GM19467 (cell line): ENCODE measurements around the gene RASAL1.
"Not testable (repeated sequence)": the region's sequence is repeated elsewhere in the genome, so short reads cannot be mapped to it uniquely, and the experiment has no call there.

Experiments used
- ATAC-seq: cut with Tn5 transposase; IDR thresholded peaks from one replicate; pipeline ENCODE4 v1.9.1; 2021; ENCODE audit warnings: mild to moderate bottlenecking, moderate library complexity; ENCODE audit not compliant: unreplicated experiment

The RASAL1 gene

GRCh38 chr12:113142173-113142885, 6.8 kb upstream of the RASAL1 start:
- no peak for ATAC-seq

DNA sequence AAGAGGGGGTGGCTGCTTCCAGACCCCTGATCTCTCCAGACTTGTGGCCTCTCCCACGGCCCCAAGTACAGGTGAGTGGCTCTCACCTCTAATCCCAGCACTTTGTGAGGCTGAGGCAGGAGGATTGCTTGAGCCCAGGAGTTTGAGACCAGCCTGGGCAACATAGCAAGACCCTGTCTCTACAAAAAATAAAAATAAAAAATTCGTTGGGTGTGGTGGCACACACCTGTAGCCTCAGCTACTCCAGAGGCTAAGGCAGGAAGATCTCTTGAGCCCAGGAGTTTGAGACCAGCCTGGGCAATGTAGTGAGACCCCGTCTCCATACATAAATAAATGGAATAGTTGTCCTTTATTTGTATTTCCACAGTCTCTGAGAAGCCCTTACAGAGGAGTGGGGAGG, 6.2 kb upstream of the RASAL1 start:
- not testable (repeated sequence) for ATAC-seq

DNA sequence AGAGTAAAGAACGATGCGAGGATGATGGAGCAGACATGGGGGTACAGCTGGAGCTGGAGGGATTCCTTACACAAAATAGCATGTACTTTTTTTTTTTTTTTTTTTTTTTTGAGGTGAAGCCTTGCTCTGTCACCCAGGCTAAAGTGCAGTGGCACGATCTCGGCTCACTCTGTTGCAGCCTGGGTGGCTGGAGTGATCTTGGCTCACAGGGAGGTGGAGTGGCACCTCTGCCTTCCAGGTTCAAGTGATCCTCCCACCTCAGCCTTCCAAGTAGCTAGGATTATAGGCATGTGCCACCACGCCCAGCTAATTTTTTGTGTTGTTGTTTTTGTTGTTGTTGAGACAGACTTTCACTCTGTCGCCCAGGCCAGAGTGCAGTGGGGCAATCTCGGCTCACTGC, 5.1 kb upstream of the RASAL1 start:
- no peak for ATAC-seq

DNA sequence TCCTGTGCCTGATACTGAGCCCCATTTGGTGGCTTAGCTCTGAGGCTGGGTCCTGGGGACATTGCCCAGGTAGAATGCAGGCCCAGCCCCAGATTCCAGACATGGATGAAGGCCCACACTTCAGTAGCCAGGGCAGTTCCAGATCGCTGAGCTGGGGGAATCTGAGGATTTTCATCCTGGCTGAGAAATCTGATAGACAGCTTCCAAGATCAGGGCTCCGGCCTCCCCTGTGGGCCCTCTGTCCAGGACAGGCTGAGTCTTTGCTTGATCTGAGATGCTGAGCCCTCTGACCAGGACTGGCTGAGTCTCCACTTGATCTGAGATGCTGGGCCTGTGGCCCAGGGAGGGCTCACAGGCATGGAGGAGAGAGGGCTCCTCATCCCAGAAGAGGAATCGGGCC, 3.3 kb upstream of the RASAL1 start:
- ATAC-seq: no peak

DNA sequence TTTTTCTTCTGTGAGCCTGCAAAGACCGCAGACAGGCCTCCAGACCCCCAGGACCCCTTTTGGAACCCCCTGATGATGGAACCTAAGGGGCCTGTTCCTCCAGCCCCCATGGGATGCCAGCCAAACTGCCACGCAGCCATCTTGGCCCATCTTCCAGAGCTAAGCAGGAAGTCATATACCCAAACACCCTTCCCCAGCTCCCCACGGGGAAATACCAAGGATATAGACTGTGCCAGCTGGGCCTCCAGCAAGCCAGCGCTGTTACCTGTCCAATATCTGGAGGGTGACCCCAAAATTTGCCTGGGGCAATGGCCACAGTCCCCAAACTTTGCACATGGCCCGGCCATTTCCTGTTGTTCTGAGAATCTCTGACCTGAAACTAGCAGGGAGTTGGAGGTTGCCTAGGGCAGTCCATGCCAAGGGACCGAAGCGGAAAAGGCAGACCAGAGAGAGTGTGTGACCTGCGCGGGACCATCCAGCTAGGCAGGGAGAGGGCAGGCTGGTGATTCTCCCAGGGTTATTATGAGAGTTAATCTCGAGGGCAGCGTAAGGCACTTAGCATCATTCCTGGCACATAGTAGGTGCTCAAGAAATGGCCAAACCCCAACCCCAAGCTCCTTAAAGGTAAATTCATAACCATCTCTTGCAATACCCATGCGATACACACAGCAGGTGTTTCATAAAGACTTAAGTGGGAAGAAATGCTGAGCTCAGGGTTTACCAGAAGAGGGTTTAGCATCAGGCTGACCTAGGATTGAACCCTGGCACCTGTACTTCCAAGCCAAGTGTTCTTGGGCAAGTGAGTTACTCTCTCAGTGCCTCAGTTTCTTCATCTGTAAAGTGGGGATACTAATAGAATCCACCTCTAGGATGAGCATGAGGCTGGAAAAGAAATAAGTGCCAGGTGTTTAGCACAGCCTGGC, 2.6 kb upstream of the RASAL1 start:
- no peak for ATAC-seq

- ATAC-seq: no peak
Observed at GRCh38 chr12:113136990-113137511, 1.5 kb upstream of the RASAL1 start.

DNA sequence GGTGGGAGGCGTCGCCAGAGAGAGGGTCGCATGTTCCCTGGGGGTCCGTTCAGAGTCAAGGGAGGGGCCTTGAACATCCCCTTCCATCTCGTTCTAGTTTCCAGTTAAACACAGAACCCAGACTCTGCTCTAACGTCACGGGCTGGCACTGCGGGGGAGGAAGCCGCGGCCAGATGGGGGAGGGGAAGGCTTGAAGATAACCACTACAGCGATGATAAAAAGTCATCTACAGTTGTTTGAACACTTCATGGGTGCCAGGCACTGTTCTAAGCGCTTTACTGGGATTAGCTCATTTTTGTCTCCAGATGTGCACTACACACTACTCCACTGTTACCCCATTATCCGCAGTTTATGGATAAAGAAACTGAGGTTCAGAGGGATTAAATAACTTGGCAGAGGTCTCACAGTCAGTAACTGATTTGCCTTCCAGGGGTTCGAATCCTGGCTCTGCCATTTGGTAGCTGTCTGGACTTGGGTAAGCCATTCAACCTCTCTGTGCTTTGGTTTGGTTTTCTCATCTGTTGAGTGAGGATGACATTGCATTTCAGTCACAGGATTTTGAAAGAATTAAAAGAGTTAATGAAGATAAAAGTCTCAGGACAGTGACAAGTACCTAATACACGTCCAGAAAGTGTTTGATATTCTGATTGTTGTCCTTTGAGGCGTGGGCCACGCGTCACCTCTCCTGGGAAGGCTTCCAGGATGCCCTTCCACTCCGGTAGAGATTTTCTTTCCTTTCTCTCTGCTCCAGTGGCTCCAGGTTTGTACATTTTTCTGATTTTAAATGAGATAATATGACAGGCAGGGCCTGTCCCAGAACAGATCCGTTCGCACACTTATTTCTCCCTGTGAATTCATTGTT, 798 bp upstream of the RASAL1 start:
- ATAC-seq: no peak

- no peak for ATAC-seq
Observed at GRCh38 chr12:113134521-113134951, 1.0 kb downstream of the RASAL1 start.

DNA sequence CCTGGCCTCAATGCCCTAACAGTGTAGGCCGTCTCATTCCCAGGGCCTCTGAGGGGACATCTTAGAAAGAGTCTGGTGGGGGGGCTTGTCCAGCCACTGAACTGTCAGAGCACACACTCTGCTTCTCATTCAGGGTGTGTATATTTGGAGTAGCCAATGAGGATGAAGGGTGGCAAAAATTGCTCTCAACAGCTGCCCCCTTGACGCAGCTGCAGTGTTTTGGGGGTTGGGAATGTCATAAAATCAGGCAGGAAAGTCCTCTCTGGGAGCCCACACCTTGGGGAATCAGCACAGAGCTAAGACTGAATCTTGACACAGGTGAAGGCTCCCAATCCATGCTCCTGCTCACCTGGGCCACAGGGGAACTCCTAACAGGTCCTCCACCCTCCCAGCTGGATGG, 1.5 kb downstream of the RASAL1 start:
- ATAC-seq: no peak

DNA sequence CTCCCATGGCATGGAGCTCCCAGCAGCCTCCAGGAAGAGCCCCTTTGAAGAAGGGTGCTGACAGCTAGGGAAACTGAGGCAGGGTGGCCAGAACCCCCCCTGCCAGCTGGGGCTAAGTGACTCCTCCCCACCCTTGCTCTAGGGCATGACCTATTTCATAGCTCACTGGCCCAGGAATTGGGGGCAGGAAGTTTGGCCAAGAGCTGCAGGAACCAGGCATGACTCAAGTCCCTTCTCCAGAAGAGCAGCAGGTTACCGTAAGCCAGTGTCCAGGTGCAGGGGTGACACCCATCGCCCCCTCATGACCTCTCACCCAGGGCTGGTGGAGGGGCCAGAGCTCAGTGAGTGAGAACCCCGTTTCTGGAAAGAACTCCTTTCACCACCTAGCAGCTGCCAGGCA, 1.9 kb downstream of the RASAL1 start:
- no peak for ATAC-seq

- ATAC-seq: no peak
Observed at GRCh38 chr12:113133036-113133435, 2.5 kb downstream of the RASAL1 start.

- no peak for ATAC-seq
Observed at GRCh38 chr12:113131556-113131955, 4.0 kb downstream of the RASAL1 start.

GRCh38 chr12:113130457-113131135, 5.0 kb downstream of the RASAL1 start:
- ATAC-seq: no peak

DNA sequence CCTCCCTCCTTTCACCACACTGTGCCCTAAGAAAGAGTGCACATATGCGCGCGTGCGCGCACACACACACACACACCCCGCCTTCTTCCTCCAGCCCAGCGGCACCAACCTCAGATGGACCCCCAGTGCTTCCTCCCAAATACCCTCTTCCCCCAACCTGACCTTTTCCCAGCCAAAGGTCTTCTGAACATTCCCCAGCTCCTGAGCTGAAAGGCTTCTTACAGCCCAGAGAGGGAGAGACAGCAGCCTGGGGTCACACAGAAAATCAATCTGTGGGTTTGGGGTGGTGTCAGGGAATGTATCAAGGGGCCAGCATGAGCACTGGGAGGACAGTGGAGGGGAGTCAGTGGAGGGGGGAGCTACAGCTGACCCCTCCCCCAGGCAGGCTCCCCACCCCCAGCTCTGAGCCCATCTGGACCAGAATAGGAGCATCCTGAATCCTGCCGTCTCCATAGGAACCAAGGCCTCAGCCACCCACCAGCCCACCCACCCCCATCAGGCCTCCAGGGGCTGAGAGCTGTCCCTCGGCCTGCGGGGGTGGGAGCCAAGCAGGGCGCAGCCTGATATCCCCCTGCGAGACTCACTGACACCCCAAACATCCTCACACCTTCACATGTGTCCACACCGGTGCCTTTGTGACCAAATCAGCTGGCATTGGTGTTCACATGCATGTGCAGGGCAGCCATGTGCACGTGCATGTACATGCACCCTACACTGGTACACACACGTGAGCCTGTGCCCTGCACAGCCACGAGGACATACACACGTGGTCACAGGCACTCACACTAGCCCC, 5.7 kb downstream of the RASAL1 start:
- ATAC-seq: no peak

GRCh38 chr12:113128802-113129663, 6.5 kb downstream of the RASAL1 start:
- ATAC-seq: no peak

- ATAC-seq: no peak
Observed at GRCh38 chr12:113127791-113128199, 7.8 kb downstream of the RASAL1 start.

DNA sequence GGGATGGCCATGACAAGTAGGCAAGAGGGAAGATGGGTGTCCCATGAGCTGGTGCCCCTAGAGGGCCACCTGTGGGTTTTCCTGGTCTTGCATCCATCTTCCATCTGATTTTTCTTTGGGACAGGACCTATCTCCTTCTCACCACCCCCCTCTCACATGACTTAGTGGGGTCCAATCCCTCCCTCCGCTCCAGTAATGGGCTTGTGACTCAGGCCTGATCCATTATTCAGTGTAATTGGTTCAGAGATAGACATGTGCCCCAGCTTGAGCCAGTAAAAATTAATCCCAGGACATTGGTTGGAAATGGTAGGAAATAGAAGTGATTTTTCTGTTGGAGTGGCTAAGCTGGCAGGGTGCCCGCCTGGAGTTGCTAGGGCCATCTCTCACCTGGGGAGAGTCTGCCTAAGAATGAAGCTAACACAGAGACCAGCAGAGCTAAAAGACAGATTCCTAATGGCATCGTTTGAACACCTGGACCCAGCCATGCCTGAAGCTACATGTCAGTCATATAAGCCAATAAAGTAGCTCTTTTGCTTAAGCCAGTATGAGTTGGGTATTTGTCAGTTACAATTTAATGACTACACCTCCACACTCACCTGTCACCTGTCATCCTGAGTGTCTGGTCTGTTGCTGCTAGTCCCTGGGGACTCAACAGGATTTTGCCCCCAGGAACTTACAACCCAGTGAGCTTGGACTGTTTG, 14.7 kb downstream of the RASAL1 start:
- ATAC-seq: no peak
